Measurements from ENCODE around the gene CTNNA2. TPM values are rescaled to one million over a fixed set of nuclear protein-coding genes. Genes with fewer than 3 reads are reported as not detected.

Gene CTNNA2
- total RNA-seq, 4 donors from 2014 or later: 0.88 to 14.9 (median 2.3) TPM; not detected in 1

GRCh38 chr2:80128080-80128479 is 615.2 kb downstream of the CTNNA2 start:
- no peak for DNase-seq
- no peak overlapping the region for H3K4me3 ChIP-seq
- TF ChIP-seq CTCF (IDR thresholded peaks at IDR 0.05) (no peak), POLR2A (IDR thresholded peaks at IDR 0.05) (no peak)
- H3K9me3 ChIP-seq: no peaks in the 10 kb centered on the region
- H3K4me1 ChIP-seq: no peaks in the 10 kb centered on the region
- intact Hi-C loops (cut with DNase I; ENCODE audit: low total_unique reads): no loop called here
- no peaks in the 10 kb centered on the region for H3K27me3 ChIP-seq
- no peaks in the 10 kb centered on the region for H3K36me3 ChIP-seq
- no peak overlapping the region for H3K27ac ChIP-seq

GRCh38 chr2:80132281-80132680 is 619.4 kb downstream of the CTNNA2 start:
- Histone ChIP-seq H3K9me3 (no peaks in the 10 kb centered on the region), H3K27me3 (no peaks in the 10 kb centered on the region), H3K36me3 (no peaks in the 10 kb centered on the region), H3K27ac (no peak overlapping the region), H3K4me3 (no peak overlapping the region), H3K4me1 (no peaks in the 10 kb centered on the region)
- intact Hi-C loops (cut with DNase I; ENCODE audit: low total_unique reads): no loop called here
- TF ChIP-seq CTCF (IDR thresholded peaks at IDR 0.05) (no peak), POLR2A (IDR thresholded peaks at IDR 0.05) (no peak)
- DNase-seq: no peak

GRCh38 chr2:80135001-80135400 is 622.1 kb downstream of the CTNNA2 start:
- no peaks in the 10 kb centered on the region for H3K36me3 ChIP-seq
- H3K4me1 ChIP-seq: no peaks in the 10 kb centered on the region
- intact Hi-C loops (cut with DNase I; ENCODE audit: low total_unique reads): no loop called here
- no peaks in the 10 kb centered on the region for H3K27me3 ChIP-seq
- no peaks in the 10 kb centered on the region for H3K9me3 ChIP-seq
- H3K4me3 ChIP-seq: no peak overlapping the region
- no peak for DNase-seq
- no peak overlapping the region for H3K27ac ChIP-seq
- TF ChIP-seq POLR2A (IDR thresholded peaks at IDR 0.05) (no peak), CTCF (IDR thresholded peaks at IDR 0.05) (no peak)

- Histone ChIP-seq H3K9me3 (no peaks in the 10 kb centered on the region), H3K4me1 (no peaks in the 10 kb centered on the region), H3K27ac (no peak overlapping the region), H3K27me3 (no peaks in the 10 kb centered on the region), H3K36me3 (no peaks in the 10 kb centered on the region), H3K4me3 (no peak overlapping the region)
- TF ChIP-seq CTCF (IDR thresholded peaks at IDR 0.05) (no peak), POLR2A (IDR thresholded peaks at IDR 0.05) (no peak)
- intact Hi-C loops (cut with DNase I; ENCODE audit: low total_unique reads): no loop called here
- no peak for DNase-seq
These were observed 623.5 kb downstream of the CTNNA2 start for GRCh38 chr2:80136338-80136737.

- no peak for DNase-seq
- TF ChIP-seq POLR2A (IDR thresholded peaks at IDR 0.05): no peak
These were observed 626.1 kb downstream of the CTNNA2 start for GRCh38 chr2:80139001-80139400.

More at GRCh38 chr2:80139001-80139400, 626.1 kb downstream of the CTNNA2 start:
- intact Hi-C loops (cut with DNase I; ENCODE audit: low total_unique reads): no loop called here
- no peak overlapping the region for H3K27ac ChIP-seq
- H3K9me3 ChIP-seq: no peaks in the 10 kb centered on the region
- H3K36me3 ChIP-seq: no peaks in the 10 kb centered on the region
- no peaks in the 10 kb centered on the region for H3K27me3 ChIP-seq
- no peaks in the 10 kb centered on the region for H3K4me1 ChIP-seq
- H3K4me3 ChIP-seq: no peak overlapping the region

Measured in uterus (tissue), 4 donors.